HG03097 (cell line): ENCODE measurements around the gene KCNN3.

Experiments
- ATAC-seq: cut with Tn5 transposase; IDR thresholded peaks from one replicate; pipeline ENCODE4 v1.9.1; 2021; ENCODE audit not compliant: unreplicated experiment, low FRiP score

The KCNN3 gene

GRCh38 chr1:154775621-154776605 is 94.2 kb downstream of the KCNN3 start:
- no peak for ATAC-seq

GRCh38 chr1:154774175-154774855 is 95.8 kb downstream of the KCNN3 start:
- no peak for ATAC-seq

GRCh38 chr1:154773551-154773950 is 96.5 kb downstream of the KCNN3 start:
- no peak for ATAC-seq

GRCh38 chr1:154772606-154773506 is 97.2 kb downstream of the KCNN3 start:
- no peak for ATAC-seq

- ATAC-seq = no peak
These were observed 98.0 kb downstream of the KCNN3 start for GRCh38 chr1:154772056-154772455.

- no peak for ATAC-seq
These were observed 99.0 kb downstream of the KCNN3 start for GRCh38 chr1:154770897-154771594.

GRCh38 chr1:154769193-154769895 is 100.7 kb downstream of the KCNN3 start:
- no peak for ATAC-seq

- no peak for ATAC-seq
These were observed 101.5 kb downstream of the KCNN3 start for GRCh38 chr1:154768456-154769125.

- no peak for ATAC-seq
These were observed 102.5 kb downstream of the KCNN3 start for GRCh38 chr1:154767315-154768240.

GRCh38 chr1:154765970-154766369 is 104.1 kb downstream of the KCNN3 start:
- ATAC-seq = no peak

- no peak for ATAC-seq
These were observed 105.3 kb downstream of the KCNN3 start for GRCh38 chr1:154764773-154765172.

- ATAC-seq = no peak
These were observed 105.9 kb downstream of the KCNN3 start for GRCh38 chr1:154764181-154764580.

- no peak for ATAC-seq
These were observed 109.6 kb downstream of the KCNN3 start for GRCh38 chr1:154760469-154760933.

- no peak for ATAC-seq
These were observed 110.3 kb downstream of the KCNN3 start for GRCh38 chr1:154759793-154760192.

- ATAC-seq = no peak
These were observed 110.9 kb downstream of the KCNN3 start for GRCh38 chr1:154759196-154759595.

GRCh38 chr1:154758346-154758745 is 111.7 kb downstream of the KCNN3 start:
- no peak for ATAC-seq

GRCh38 chr1:154756793-154757548 is 113.1 kb downstream of the KCNN3 start:
- ATAC-seq = no peak
